Endometrial microvascular endothelial cells (primary cell): Measurements from ENCODE around the gene SNX1. TPM values are rescaled to one million over a fixed set of nuclear protein-coding genes. Genes with fewer than 3 reads are reported as not detected.

ENCODE experiments used
- total RNA-seq: library from RNA; depleted of rRNA; stranded (reverse); fragments of >200 nt; gene quantifications from one replicate; pipeline ENCODE4 v1.2.3, GENCODE V29; 2015; ENCODE audit errors: inconsistent ontology term

Gene SNX1
- total RNA-seq, 1 donor from 2014 or later, result 25.9 TPM

Other genes starting within 250 kb of the SNX1 start
- 0.84 TPM for gene DAPK2, start 49.5 kb upstream of the SNX1 start, total RNA-seq
- 72.7 TPM for gene CIAO2A, start 2.1 kb upstream of the SNX1 start, total RNA-seq
- not detected for gene SNX22, start 55.7 kb downstream of the SNX1 start, total RNA-seq
- 715 TPM for gene PPIB, start 67.0 kb downstream of the SNX1 start, total RNA-seq